GM12891 (cell line): ENCODE measurements around the gene PAQR5.

Source experiments
- POLR2A ChIP-seq: IDR thresholded peaks from 2 replicates; pipeline ENCODE4 v1.6.1; 2011; ENCODE audit warnings: low read depth, low read length, control low read depth
- POLR2AphosphoS5 ChIP-seq: IDR thresholded peaks from 2 replicates; pipeline ENCODE4 v1.6.1; 2011; ENCODE audit warnings: low read depth, low read length, control low read depth

- TF ChIP-seq POLR2A: no peak
- no peak for TF ChIP-seq POLR2AphosphoS5
These were observed 23.5 kb upstream of the PAQR5 start for GRCh38 chr15:69275074-69275670.
